ENCODE data around the gene RAF1. TPM values are rescaled to one million over a fixed set of nuclear protein-coding genes. Genes with fewer than 3 reads are reported as not detected.

Gene RAF1
- total RNA-seq, 1 donor from 2014 or later = 85.0 TPM

GRCh38 chr3:12574131-12574530 is 89.8 kb downstream of the RAF1 start:
- peaks cover 12% of the 10 kb centered on the region for H3K4me1 Mint-ChIP-seq (ENCODE audit: low read depth)
- H3K9me3 Mint-ChIP-seq (ENCODE audit: low read depth) = no peaks in the 10 kb centered on the region
- H3K36me3 Mint-ChIP-seq (ENCODE audit: low read depth) = peaks cover 51% of the 10 kb centered on the region
- H3K4me3 Mint-ChIP-seq (ENCODE audit: unreplicated experiment) = no peak overlapping the region
- H3K27ac Mint-ChIP-seq (ENCODE audit: unreplicated experiment) = no peak overlapping the region
- DNase-seq (ENCODE audit: low spot score) = no peak
- TF ChIP-seq, protein P1, sequence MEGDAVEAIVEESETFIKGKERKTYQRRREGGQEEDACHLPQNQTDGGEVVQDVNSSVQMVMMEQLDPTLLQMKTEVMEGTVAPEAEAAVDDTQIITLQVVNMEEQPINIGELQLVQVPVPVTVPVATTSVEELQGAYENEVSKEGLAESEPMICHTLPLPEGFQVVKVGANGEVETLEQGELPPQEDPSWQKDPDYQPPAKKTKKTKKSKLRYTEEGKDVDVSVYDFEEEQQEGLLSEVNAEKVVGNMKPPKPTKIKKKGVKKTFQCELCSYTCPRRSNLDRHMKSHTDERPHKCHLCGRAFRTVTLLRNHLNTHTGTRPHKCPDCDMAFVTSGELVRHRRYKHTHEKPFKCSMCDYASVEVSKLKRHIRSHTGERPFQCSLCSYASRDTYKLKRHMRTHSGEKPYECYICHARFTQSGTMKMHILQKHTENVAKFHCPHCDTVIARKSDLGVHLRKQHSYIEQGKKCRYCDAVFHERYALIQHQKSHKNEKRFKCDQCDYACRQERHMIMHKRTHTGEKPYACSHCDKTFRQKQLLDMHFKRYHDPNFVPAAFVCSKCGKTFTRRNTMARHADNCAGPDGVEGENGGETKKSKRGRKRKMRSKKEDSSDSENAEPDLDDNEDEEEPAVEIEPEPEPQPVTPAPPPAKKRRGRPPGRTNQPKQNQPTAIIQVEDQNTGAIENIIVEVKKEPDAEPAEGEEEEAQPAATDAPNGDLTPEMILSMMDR (IDR thresholded peaks at IDR 0.05) = no peak
- no peaks in the 10 kb centered on the region for H3K27me3 Mint-ChIP-seq (ENCODE audit: low read depth)

DNA sequence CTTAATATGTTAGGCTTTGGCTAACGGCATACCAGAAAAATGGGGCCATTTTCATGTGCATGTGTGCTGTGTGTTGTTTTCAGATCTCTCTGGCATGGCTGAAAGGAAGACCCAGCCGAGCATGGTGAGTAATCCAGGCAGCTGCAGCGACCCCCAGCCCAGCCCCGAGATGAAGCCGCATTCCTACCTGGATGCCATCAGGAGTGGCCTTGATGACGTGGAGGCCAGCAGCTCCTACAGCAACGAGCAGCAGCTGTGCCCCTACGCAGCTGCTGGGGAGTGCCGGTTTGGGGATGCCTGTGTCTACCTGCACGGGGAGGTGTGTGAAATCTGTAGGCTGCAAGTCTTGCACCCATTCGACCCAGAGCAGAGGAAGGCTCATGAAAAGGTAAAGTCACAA is 91.9 kb downstream of the RAF1 start:
- Mint-ChIP-seq H3K27me3 (ENCODE audit: low read depth) (no peaks in the 10 kb centered on the region), H3K9me3 (ENCODE audit: low read depth) (no peaks in the 10 kb centered on the region), H3K4me3 (ENCODE audit: unreplicated experiment) (no peak overlapping the region), H3K27ac (ENCODE audit: unreplicated experiment) (no peak overlapping the region), H3K4me1 (ENCODE audit: low read depth) (peaks cover 20% of the 10 kb centered on the region), H3K36me3 (ENCODE audit: low read depth) (peaks cover 49% of the 10 kb centered on the region)
- DNase-seq (ENCODE audit: low spot score) = no peak
- TF ChIP-seq, protein P1 (IDR thresholded peaks at IDR 0.05) = no peak

GRCh38 chr3:12569836-12570235 is 94.1 kb downstream of the RAF1 start:
- peaks cover 6% of the 10 kb centered on the region for H3K9me3 Mint-ChIP-seq (ENCODE audit: low read depth)
- no peak overlapping the region for H3K4me3 Mint-ChIP-seq (ENCODE audit: unreplicated experiment)
- TF ChIP-seq, protein P1 (IDR thresholded peaks at IDR 0.05) = no peak
- DNase-seq (ENCODE audit: low spot score) = no peak
- H3K4me1 Mint-ChIP-seq (ENCODE audit: low read depth) = peaks cover 29% of the 10 kb centered on the region
- H3K27me3 Mint-ChIP-seq (ENCODE audit: low read depth) = no peaks in the 10 kb centered on the region
- H3K27ac Mint-ChIP-seq (ENCODE audit: unreplicated experiment) = no peak overlapping the region
- H3K36me3 Mint-ChIP-seq (ENCODE audit: low read depth) = peaks cover 45% of the 10 kb centered on the region

DNA sequence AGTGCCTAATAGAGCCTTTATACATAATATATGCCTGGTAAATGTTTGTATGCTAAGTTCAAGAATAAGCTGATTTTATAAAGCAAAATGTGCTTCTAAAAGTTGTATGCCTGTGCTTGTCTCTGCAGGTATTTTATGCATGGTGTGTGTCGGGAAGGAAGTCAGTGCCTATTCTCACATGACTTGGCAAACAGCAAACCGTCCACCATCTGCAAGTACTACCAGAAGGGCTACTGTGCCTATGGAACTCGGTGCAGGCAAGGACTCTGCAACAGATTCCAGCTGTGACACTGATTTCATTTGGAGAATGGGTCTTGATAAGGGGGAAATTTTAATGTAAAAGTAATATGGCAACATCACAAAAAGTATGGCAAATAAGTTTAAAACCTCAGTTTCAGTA is 95.2 kb downstream of the RAF1 start:
- no peak for DNase-seq (ENCODE audit: low spot score)
- Mint-ChIP-seq H3K4me3 (ENCODE audit: unreplicated experiment) (no peak overlapping the region), H3K27me3 (ENCODE audit: low read depth) (no peaks in the 10 kb centered on the region), H3K9me3 (ENCODE audit: low read depth) (peaks cover 6% of the 10 kb centered on the region), H3K27ac (ENCODE audit: unreplicated experiment) (no peak overlapping the region), H3K4me1 (ENCODE audit: low read depth) (peaks cover 38% of the 10 kb centered on the region), H3K36me3 (ENCODE audit: low read depth) (peaks cover 40% of the 10 kb centered on the region)
- TF ChIP-seq, protein P1 (IDR thresholded peaks at IDR 0.05) = no peak

DNA sequence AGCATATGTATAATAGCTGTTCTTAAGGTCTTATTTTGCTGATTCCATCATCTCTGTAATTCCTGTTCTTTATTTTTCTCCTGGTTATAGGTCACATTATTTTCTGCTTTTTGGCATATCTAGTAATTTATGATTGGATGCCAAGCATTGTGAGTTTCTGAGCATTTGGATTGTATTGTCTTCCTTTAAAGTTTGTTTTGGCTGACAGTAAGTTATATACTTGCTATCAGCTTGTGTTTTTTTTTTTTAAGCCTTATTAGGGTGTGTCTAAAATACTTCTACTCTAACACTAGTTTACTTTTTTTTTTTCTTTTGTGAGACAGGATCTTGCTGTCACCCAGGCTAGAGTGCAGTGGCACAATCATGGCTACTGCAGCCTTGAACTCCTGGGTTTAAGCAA is 96.9 kb downstream of the RAF1 start:
- Mint-ChIP-seq H3K9me3 (ENCODE audit: low read depth) (peaks cover 6% of the 10 kb centered on the region), H3K27me3 (ENCODE audit: low read depth) (no peaks in the 10 kb centered on the region), H3K4me1 (ENCODE audit: low read depth) (peaks cover 54% of the 10 kb centered on the region), H3K27ac (ENCODE audit: unreplicated experiment) (no peak overlapping the region), H3K36me3 (ENCODE audit: low read depth) (peaks cover 30% of the 10 kb centered on the region), H3K4me3 (ENCODE audit: unreplicated experiment) (no peak overlapping the region)
- TF ChIP-seq, protein P1 (IDR thresholded peaks at IDR 0.05) = no peak
- DNase-seq (ENCODE audit: low spot score) = no peak
